WTC11 (cell line): Measurements from ENCODE around the gene PZP. TPM values are rescaled to one million over a fixed set of nuclear protein-coding genes. Genes with fewer than 3 reads are reported as not detected.

Experiments
- ATAC-seq: fragments of 200-7000 bp; cut with Tn5 transposase; 2 replicates; pipeline ENCODE4 v1.10.0; 2021; ENCODE audit warnings: mild to moderate bottlenecking, moderate library complexity
- CTCF ChIA-PET: fragments of 300-600 bp; sonication (Branson Sonifier 250); formaldehyde crosslinking; loops from one replicate; lab custom pipeline; 2021; ENCODE audit warnings: antibody characterized with exemption; lab: Charles Lee
- POLR2A ChIA-PET: fragments of 350-600 bp; sonication (Branson Sonifier 250); formaldehyde crosslinking; loops from one replicate; lab custom pipeline; 2021; ENCODE audit warnings: antibody characterized with exemption; lab: Charles Lee
- DNase-seq: peaks from one replicate; pipeline ENCODE4 v3.0.0; 2021; ENCODE audit warnings: low spot score
- H3K27ac Mint-ChIP-seq: 2 replicates; pipeline ENCODE4 v1.8.0; 2021; ENCODE audit warnings: mixed read lengths
- H3K27me3 Mint-ChIP-seq: 2 replicates; pipeline ENCODE4 v1.8.0; 2021; ENCODE audit warnings: low read depth, mild to moderate bottlenecking, moderate library complexity, mixed read lengths
- H3K36me3 Mint-ChIP-seq: 2 replicates; pipeline ENCODE4 v1.8.0; 2021; ENCODE audit warnings: mixed read lengths
- H3K4me1 Mint-ChIP-seq: 2 replicates; pipeline ENCODE4 v1.8.0; 2022; ENCODE audit warnings: mixed read lengths
- H3K4me3 Mint-ChIP-seq: 2 replicates; pipeline ENCODE4 v1.8.0; 2021; ENCODE audit warnings: mild to moderate bottlenecking, moderate library complexity, mixed read lengths
- H3K9me3 Mint-ChIP-seq: 2 replicates; pipeline ENCODE4 v1.8.0; 2021; ENCODE audit warnings: mixed read lengths
- AFF4 ChIP-seq: sonication (generic); formaldehyde crosslinking; IDR thresholded peaks from 2 replicates; pipeline ENCODE4 v1.8.1; 2023; ENCODE audit warnings: mild to moderate bottlenecking, missing genetic modification reagents, borderline replicate concordance
- ATF1 ChIP-seq: sonication (generic); formaldehyde crosslinking; IDR thresholded peaks from 2 replicates; pipeline ENCODE4 v1.8.1; 2023; ENCODE audit warnings: mild to moderate bottlenecking, moderate library complexity, missing genetic modification reagents
- CBFB ChIP-seq: sonication (generic); formaldehyde crosslinking; IDR thresholded peaks from 2 replicates; pipeline ENCODE4 v1.8.1; 2022; ENCODE audit warnings: mild to moderate bottlenecking, low read depth, missing genetic modification reagents
- FOXP1 ChIP-seq: sonication (generic); formaldehyde crosslinking; IDR thresholded peaks from 2 replicates; pipeline ENCODE4 v1.8.0; 2022; ENCODE audit warnings: missing genetic modification reagents, mild to moderate bottlenecking, moderate library complexity, borderline replicate concordance
- GTF2I ChIP-seq: fragments of 250-450 bp; sonication (Bioruptor Pico); conservative IDR thresholded peaks from 2 replicates; pipeline ENCODE4 v1.4.0; 2021; ENCODE audit warnings: mild to moderate bottlenecking
- KAT7 ChIP-seq: sonication (generic); formaldehyde crosslinking; IDR thresholded peaks from 2 replicates; pipeline ENCODE4 v1.8.1; 2023; ENCODE audit warnings: missing genetic modification reagents, mild to moderate bottlenecking, borderline replicate concordance
- NR1H2 ChIP-seq: sonication (generic); formaldehyde crosslinking; IDR thresholded peaks from 2 replicates; pipeline ENCODE4 v1.9.0; 2021; ENCODE audit warnings: mild to moderate bottlenecking, moderate library complexity, missing genetic modification reagents
- OVOL2 ChIP-seq: fragments of 250-450 bp; sonication (Bioruptor Pico); IDR thresholded peaks from 2 replicates; pipeline ENCODE4 v1.9.0; 2021; ENCODE audit warnings: mild to moderate bottlenecking, borderline replicate concordance
- SMAD3 ChIP-seq: sonication (generic); formaldehyde crosslinking; IDR thresholded peaks from 2 replicates; pipeline ENCODE4 v1.8.0; 2022; ENCODE audit warnings: missing genetic modification reagents, mild to moderate bottlenecking, borderline replicate concordance
- SMAD4 ChIP-seq: sonication (generic); formaldehyde crosslinking; IDR thresholded peaks from 2 replicates; pipeline ENCODE4 v1.8.0; 2022; ENCODE audit warnings: mild to moderate bottlenecking, missing genetic modification reagents
- TCF7 ChIP-seq: sonication (generic); formaldehyde crosslinking; IDR thresholded peaks from 2 replicates; pipeline ENCODE4 v1.8.0; 2022; ENCODE audit warnings: mild to moderate bottlenecking, low read depth, missing genetic modification reagents, moderate library complexity
- TEAD1 ChIP-seq: sonication (generic); formaldehyde crosslinking; IDR thresholded peaks from 2 replicates; pipeline ENCODE4 v1.8.0; 2022; ENCODE audit warnings: mild to moderate bottlenecking, missing genetic modification reagents
- ZBTB43 ChIP-seq: sonication (generic); formaldehyde crosslinking; IDR thresholded peaks from 2 replicates; pipeline ENCODE4 v1.8.1; 2023; ENCODE audit warnings: mild to moderate bottlenecking, missing genetic modification reagents
- ZNF263 ChIP-seq: sonication (generic); formaldehyde crosslinking; IDR thresholded peaks from 2 replicates; pipeline ENCODE4 v1.8.1; 2022; ENCODE audit warnings: low read depth, mild to moderate bottlenecking, moderate library complexity, missing genetic modification reagents
- total RNA-seq: library from RNA; stranded (reverse); gene quantifications from 3 replicates; pipeline ENCODE4 v1.2.3, GENCODE V29; 2021
- TF ChIP-seq, protein P1 (sequence below): fragments of 250-450 bp; sonication (Bioruptor Pico); IDR thresholded peaks from 2 replicates; pipeline ENCODE4 v1.8.0; 2021; ENCODE audit warnings: mild to moderate bottlenecking
- TF ChIP-seq, protein P2 (sequence below): sonication (generic); formaldehyde crosslinking; IDR thresholded peaks from 2 replicates; pipeline ENCODE4 v1.8.1; 2023; ENCODE audit warnings: mild to moderate bottlenecking, missing genetic modification reagents, moderate library complexity
- TF ChIP-seq, protein P3 (sequence below): fragments of 250-450 bp; sonication (Bioruptor Pico); conservative IDR thresholded peaks from 2 replicates; pipeline ENCODE4 v1.9.0; 2021; ENCODE audit warnings: mild to moderate bottlenecking

PZP gene
- total RNA-seq, 1 experiment from 2014 or later, result 0.15 TPM

GRCh38 chr12:9103050-9103849 is 104.9 kb downstream of the PZP start (continued):
- TF ChIP-seq, protein P1, sequence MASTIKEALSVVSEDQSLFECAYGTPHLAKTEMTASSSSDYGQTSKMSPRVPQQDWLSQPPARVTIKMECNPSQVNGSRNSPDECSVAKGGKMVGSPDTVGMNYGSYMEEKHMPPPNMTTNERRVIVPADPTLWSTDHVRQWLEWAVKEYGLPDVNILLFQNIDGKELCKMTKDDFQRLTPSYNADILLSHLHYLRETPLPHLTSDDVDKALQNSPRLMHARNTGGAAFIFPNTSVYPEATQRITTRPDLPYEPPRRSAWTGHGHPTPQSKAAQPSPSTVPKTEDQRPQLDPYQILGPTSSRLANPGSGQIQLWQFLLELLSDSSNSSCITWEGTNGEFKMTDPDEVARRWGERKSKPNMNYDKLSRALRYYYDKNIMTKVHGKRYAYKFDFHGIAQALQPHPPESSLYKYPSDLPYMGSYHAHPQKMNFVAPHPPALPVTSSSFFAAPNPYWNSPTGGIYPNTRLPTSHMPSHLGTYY (CRISPR knock-in tag), result no peak
- TF ChIP-seq ZNF263 (CRISPR knock-in tag) (no peak), SMAD3 (CRISPR knock-in tag) (no peak)

GRCh38 chr12:9101018-9101687 is 107.0 kb downstream of the PZP start:
- ATAC-seq (no peak), DNase-seq (no peak)
- TF ChIP-seq TEAD1 (CRISPR knock-in tag) (no peak), ZBTB43 (no peak), ZNF263 (CRISPR knock-in tag) (no peak), CBFB (CRISPR knock-in tag) (no peak), SMAD4 (CRISPR knock-in tag) (no peak), KAT7 (CRISPR knock-in tag) (no peak), AFF4 (CRISPR knock-in tag) (no peak), TCF7 (CRISPR knock-in tag) (no peak), OVOL2 (CRISPR knock-in tag) (no peak), ATF1 (CRISPR knock-in tag) (no peak), NR1H2 (CRISPR knock-in tag) (no peak), FOXP1 (CRISPR knock-in tag) (no peak), GTF2I (CRISPR knock-in tag) (no peak)
- TF ChIP-seq, protein P2, sequence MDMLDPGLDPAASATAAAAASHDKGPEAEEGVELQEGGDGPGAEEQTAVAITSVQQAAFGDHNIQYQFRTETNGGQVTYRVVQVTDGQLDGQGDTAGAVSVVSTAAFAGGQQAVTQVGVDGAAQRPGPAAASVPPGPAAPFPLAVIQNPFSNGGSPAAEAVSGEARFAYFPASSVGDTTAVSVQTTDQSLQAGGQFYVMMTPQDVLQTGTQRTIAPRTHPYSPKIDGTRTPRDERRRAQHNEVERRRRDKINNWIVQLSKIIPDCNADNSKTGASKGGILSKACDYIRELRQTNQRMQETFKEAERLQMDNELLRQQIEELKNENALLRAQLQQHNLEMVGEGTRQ (CRISPR knock-in tag), result no peak
- TF ChIP-seq, protein P3, sequence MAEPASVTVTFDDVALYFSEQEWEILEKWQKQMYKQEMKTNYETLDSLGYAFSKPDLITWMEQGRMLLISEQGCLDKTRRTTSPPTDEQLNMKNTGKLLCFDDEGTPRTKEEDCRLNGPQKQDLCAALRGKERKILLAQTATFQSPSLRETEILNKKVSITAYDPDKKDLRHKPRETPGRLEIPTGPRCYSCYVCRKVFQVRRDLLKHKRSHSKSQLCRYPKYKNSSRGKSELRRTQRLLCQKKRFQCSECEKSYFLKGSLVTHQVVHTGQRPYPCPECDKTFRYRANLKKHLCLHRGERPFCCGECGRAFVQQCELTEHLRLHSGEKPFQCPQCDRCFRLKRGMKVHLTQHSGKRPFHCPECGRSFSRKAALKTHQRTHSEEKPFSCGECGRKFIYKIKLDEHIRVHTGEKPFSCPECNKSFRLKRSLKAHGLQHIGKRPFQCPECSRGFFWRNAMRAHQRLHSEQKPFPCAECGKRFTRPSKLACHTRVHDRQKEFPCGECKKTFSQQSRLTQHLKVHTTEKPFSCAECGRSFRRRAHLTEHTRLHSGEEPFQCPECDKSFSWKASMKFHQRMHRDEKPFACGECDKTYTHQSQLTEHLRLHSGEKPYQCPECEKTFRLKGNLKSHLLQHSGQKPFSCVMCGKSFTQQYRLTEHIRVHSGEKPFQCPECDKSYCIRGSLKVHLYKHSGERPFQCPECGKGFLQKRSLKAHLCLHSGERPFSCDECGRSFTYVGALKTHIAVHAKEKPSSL (CRISPR knock-in tag), result no peak
- H3K36me3 Mint-ChIP-seq, result no peaks in the 10 kb centered on the region
- H3K27me3 Mint-ChIP-seq, result no peaks in the 10 kb centered on the region
- CTCF ChIA-PET, result interaction anchor here (1.1 to 1.2 kb wide), 2 partner anchors 36 to 51 kb away, joined by 3 read pairs; no protein-coding TSS in a partner anchor
- H3K9me3 Mint-ChIP-seq, result no peaks in the 10 kb centered on the region
- H3K4me1 Mint-ChIP-seq, result no peaks in the 10 kb centered on the region
- H3K4me3 Mint-ChIP-seq, result no peak overlapping the region
- H3K27ac Mint-ChIP-seq, result no peak overlapping the region
- POLR2A ChIA-PET, result no interaction called here
